ENCODE measurements around the gene DPH2.

DPH2 gene

GRCh38 chr1:43978551-43979260 lies 8.9 kb downstream of the DPH2 start, which contains the start of gene B4GALT2:
TSS of gene B4GALT2 (plus strand) at chr1:43979210. CDS start at chr1:43981161, 1,951 bp downstream.
- TF ChIP-seq, protein P1, sequence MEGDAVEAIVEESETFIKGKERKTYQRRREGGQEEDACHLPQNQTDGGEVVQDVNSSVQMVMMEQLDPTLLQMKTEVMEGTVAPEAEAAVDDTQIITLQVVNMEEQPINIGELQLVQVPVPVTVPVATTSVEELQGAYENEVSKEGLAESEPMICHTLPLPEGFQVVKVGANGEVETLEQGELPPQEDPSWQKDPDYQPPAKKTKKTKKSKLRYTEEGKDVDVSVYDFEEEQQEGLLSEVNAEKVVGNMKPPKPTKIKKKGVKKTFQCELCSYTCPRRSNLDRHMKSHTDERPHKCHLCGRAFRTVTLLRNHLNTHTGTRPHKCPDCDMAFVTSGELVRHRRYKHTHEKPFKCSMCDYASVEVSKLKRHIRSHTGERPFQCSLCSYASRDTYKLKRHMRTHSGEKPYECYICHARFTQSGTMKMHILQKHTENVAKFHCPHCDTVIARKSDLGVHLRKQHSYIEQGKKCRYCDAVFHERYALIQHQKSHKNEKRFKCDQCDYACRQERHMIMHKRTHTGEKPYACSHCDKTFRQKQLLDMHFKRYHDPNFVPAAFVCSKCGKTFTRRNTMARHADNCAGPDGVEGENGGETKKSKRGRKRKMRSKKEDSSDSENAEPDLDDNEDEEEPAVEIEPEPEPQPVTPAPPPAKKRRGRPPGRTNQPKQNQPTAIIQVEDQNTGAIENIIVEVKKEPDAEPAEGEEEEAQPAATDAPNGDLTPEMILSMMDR (IDR thresholded peaks at IDR 0.05; ENCODE audit: low read length, missing control alignments) = no peak
- peak within 1 kb of the TSS; percentile 61 for H3K4me3 ChIP-seq (replicated peaks; ENCODE audit: low read depth, low read length)
- DNase-seq (ENCODE audit: low read depth) = no peak

DNA sequence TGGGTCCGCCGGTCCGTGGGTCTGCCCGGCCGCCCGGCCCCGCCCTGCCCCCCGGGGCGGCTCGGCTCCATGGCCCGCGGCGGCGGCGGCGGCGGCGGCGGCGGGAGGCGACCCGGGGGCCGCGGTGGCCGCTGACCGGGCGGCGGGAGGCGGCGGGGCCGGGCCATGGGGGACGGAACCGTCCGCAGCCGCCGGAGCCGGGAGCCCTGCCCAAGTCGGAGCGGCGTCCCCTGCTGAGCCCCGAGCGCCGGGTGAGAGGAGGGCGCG lies 9.4 kb downstream of the DPH2 start:
- DNase-seq (ENCODE audit: low read depth) = no peak
- H3K4me3 ChIP-seq (replicated peaks; ENCODE audit: low read depth, low read length) = peak overlapping the region; percentile 61
- TF ChIP-seq, protein P1 (IDR thresholded peaks at IDR 0.05; ENCODE audit: low read length, missing control alignments) = no peak

DNA sequence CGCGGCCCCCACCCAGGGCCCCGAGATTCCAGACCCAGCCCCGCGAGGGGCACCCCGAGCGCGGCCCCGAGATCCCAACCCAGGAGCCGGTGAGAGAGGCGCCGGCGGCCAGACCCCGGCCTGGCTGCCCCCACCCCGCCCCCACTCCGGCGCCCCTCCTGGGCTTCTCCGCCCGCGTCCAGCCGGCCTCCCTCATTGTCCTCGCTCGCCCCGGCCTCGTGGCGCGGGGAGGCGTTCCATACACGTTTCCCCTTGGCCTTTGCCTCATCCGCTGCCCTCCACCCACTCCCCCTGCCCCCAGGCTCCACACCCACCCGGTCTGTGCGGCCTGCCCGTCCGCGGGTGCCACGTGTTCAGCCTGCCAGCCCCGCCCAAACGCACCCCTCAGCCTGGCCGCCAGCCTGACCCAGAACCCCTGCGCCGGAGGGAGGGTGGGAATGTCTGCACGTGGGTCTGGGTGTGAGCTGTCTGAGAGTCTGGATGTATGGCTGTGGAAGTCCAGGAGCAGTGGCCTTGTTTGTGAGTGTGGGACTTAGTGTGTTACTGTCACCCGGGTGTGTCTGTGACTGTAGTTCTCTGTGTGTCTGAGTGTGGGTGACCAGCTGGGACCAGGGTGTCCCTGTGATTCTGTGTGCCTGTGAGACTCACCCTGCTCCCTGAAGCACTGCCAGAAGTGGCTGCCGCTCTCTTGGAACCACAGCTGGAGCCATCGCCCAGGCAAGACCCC lies 9.9 kb downstream of the DPH2 start:
- peak; percentile 30 for DNase-seq (ENCODE audit: low read depth)
- TF ChIP-seq, protein P1 (IDR thresholded peaks at IDR 0.05; ENCODE audit: low read length, missing control alignments) = no peak
- H3K4me3 ChIP-seq (replicated peaks; ENCODE audit: low read depth, low read length) = peak overlapping the region; percentile 61

DNA sequence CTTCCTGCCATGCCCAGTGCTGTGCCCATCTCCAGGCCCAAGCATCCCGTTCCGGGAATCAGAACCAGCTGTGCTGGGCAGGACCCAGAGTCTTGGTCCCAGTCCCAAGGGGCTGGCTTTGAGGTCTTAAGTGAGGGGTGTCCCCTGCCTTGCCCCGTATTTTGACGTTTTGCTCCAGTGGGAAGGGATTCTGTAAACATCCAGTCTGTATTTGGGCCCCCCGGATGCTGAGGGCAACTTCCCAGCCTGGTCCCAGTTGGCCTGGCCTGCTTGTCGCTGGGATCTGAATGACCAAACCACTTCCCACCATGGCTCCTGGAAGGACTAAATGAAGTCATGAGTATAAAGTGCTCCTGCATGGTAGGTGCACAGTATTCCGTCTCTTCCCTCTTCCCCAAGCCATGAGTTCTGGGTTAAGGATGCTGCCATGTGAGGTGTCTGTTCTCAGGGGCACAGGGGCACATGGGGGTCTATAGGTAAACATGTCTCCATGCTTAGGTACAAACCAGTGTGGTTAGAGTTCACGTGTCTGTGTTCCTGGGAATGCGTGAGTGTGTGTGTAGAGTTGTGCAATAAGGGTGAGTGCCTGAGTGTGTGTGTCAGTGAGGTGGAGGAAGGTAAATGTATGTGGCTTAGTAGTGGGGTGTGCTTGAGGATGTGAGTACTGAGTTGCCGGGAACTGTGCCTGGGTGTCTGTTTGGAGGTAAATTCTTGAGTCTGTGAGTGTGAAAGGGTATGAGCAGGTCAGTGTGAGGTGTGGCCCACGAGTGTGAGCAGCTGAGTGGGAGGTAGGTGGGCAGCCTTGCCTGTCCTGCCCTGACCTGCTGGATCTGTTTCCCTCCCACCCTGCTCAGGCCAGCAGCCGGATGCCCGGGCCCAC lies 10.7 kb downstream of the DPH2 start:
- H3K4me3 ChIP-seq (replicated peaks; ENCODE audit: low read depth, low read length) = peak overlapping the region; percentile 61
- TF ChIP-seq, protein P1 (IDR thresholded peaks at IDR 0.05; ENCODE audit: low read length, missing control alignments) = no peak
- peak; percentile 36 for DNase-seq (ENCODE audit: low read depth)

- DNase-seq (ENCODE audit: low read depth) = no peak
- TF ChIP-seq, protein P1 (IDR thresholded peaks at IDR 0.05; ENCODE audit: low read length, missing control alignments) = no peak
- no peak overlapping the region for H3K4me3 ChIP-seq (replicated peaks; ENCODE audit: low read depth, low read length)
These were observed 11.3 kb downstream of the DPH2 start for GRCh38 chr1:43981135-43981491.

GRCh38 chr1:43981636-43982035 lies 11.8 kb downstream of the DPH2 start:
- TF ChIP-seq, protein P1 (IDR thresholded peaks at IDR 0.05; ENCODE audit: low read length, missing control alignments) = no peak
- H3K4me3 ChIP-seq (replicated peaks; ENCODE audit: low read depth, low read length) = no peak overlapping the region
- DNase-seq (ENCODE audit: low read depth) = no peak
